HG02610 (cell line): Measurements from ENCODE around the gene ELF2.
"Not testable (repeated sequence)": the region's sequence is repeated elsewhere in the genome, so short reads cannot be mapped to it uniquely, and the experiment has no call there.

Experiments
- ATAC-seq: cut with Tn5 transposase; IDR thresholded peaks from one replicate; pipeline ENCODE4 v1.9.1; 2021; ENCODE audit warnings: mild to moderate bottlenecking, moderate library complexity; ENCODE audit not compliant: unreplicated experiment

Gene ELF2

DNA sequence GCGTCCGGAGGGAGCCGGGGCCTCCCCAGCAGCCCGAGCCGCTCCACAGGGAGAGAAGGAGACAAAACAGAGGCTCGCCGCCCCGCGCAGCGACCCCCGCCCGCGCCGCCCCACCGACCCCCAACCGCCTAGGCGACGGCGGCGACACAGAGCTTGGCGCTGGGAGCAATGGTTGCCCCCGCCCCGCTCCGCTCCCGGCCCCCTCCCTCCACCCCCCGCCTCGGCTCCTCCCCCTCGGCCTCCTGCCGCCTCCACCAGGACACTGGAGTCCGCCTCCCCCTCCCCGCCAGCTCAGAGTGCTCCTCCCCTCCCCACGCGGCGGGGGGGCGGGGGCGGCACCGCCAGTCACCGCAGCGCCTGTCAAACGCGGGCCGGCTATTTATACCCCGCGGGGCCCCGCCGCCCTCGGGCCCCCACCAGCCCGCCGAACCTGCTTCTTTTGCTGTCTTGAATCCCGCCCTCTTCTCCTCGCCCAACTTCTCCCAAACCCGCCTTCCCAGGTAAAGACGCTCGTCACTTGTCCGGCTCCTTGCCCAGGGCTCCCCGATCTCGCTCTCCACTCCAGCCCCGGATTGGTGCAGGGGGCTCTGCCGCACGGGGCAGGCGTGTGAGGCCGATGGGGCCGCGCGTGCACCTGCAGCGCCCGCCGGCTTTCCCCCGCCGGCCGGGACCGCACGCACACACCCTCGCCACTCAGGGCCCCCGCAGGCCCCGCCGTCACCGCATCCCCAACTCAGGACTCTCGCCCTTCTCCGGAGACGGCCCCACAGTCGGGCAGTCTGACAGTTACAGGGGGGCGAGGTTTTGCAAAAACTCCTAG is at the start of gene ELF2:
TSS of gene ELF2 (minus strand) at position 170 of the 820 bp plus-strand sequence. CDS start 39,517 bp downstream, outside the sequence.
- ATAC-seq = peak; percentile 37

DNA sequence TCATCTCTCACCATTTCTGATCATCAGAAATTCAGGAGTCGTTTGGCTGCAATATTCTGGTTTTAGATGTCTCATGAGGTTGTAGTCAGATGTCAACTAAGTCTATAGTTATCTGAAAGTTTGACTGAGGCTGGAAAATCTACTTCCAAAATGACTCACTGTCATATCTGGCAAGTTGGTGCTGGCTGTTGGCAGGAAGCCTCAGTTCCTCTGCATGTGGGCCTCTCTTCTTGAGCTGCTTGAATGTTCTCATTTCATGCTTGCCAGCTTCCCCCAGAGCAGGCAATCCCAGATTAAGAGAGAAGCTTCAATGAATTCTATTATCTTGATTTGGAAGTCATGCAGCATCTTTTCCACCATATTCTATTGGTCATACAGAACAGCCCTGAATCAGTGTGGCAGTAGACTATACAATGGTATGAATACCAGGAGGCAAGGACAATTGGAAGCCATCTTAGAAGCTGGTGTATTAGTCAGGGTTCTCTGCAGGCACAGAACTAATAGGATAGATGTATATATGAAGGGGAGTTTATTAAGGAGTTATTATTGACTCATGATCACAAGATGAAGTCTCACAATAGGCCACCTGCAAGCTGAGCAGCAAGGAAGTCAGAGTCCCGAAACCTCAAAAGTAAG is 46.8 kb upstream of the ELF2 start:
- peak; percentile 63 for ATAC-seq

DNA sequence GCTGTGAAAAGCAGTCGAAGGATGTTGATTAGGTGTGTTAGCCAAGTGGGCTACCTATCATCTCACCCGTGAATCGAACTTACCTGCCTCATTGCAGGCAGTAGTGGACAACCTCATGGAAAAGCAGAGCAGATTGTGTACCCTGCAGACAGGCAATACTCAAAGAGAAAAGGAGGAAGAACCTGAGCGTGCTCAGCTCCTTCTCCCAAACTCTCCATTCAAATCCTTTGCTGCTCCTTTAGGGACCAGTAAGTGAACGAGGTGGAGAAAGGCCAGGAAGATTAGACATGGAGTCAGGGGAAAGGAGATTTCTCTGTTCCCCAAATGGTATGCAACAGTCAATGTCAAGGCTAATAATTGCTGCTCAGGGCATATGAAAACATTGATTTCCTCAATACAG is 45.2 kb upstream of the ELF2 start:
- ATAC-seq = no peak

DNA sequence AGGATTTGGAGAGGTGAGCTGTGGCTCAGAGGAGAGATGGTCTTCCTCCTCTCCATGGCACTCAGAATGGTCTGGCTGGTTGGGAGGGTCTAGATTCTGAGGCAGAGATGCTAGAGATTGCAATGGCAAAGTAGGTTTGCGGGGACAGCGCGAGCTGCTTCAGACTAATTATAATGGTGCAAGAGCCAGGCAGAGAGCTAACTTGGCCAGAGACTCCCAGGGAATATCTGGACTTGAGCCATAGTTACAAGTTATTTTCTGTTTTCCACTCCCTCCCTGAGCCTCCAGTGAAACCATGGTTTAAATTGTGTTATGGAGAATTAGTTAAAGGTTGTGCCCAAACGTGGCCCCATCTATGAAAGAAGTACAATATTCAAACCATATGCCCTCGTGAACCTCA is 44.7 kb upstream of the ELF2 start:
- no peak for ATAC-seq

DNA sequence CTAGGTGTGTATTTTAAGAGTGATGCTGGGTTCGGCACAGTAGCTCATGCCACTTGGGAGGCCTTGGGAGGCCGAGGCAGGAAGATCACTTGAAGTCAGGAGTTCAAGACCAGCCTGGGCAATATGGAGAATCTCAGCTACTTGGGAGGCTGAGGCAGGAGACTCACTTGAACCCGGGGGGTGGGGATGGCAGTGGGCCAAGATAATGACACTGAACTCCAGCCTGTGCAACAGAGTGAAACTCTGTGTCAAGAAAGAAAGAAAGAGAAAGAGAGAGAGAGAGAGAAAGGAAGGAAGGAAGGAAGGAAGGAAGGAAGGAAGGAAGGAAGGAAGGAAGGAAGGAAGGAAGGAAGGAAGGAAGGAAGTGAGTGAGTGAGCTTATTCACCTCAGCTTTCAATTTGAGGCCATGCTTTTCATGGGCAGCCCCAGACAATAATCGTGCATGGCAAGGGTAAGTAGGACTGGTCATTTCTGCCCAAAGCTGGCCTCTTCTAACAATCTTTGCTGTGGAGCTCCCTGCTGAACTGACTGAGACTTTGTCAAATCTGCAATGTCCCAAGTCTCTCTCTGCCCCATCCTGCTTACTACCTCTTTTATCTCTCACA is 42.5 kb upstream of the ELF2 start:
- no peak for ATAC-seq

DNA sequence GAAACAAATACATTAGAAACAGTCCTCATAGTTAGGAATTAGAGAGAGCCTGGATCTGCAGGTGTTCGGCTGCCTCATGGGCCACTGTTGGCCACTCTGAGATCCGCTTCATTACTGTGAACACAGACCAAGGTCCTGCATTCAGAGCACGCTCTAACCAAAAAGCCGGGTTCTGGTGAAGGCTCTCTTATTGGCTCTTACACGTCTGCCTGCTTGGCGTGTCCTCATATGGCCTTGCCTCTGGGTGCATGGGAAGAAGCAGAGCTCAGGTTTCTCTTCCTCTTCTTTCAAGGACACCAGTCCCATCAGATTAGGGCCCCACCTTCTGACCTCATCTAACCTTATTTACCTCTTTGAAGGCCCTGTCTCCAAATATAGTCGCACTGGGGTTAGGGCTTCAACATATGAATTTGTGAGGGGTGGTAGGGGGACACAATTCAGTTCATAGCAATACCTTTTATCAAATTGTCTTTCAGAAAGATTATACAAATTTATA is 37.1 kb upstream of the ELF2 start:
- peak; percentile 100 for ATAC-seq

DNA sequence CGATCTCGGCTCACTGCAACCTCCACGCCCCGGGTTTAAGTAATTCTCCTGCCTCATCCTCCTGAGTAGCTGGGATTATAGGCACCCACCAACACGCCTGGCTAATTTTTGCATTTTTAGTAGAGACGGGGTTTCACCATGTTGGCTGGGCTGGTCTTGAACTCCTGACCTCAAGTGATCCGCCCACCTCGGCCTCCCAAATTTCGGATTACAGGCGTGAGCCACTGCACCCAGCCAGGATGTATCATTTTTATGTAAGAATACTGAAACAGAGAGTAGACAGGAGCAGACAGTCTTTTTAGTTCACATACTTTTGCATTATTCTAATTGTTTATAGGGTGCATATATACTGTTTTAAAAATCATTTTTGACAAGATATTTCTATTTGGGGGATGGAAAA is 36.6 kb upstream of the ELF2 start:
- ATAC-seq = not testable (repeated sequence)

DNA sequence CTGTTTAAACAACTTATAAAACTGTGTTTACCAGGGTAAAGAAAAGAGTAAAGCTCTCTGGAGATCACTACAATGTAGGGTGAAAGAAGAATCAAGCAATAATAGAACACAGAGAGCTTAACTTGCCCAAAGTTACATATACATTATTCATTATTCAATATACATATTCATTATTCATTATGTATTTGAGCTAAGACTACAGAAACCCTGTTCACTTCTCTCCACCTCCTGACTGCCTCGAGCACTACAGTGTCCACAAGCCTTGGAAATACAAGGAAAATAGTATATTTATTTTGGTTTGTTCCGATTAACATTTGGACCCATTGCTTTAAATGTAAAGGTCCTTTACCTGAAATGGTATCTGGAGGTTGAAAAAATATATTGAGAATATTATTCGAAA is 35.9 kb upstream of the ELF2 start:
- ATAC-seq = no peak

DNA sequence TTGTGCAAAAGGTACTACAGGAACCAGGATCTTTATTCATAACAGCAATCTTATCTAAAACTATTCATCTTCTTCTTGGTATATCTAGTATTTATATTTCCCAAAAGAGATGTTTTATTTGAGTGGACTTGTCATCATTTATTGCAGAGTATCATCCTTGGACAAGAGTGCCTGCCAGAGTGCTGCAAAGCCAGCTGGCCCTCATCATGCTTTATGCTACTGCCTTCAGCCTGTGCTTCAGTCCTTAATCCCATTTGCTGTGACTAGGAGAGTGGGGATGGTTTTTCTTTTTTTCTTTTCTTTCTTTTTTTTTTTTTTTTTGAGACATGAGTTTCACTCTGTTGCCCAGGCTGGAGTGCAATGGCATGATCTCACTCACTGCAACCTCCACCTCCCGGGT is 33.5 kb upstream of the ELF2 start:
- ATAC-seq = no peak

DNA sequence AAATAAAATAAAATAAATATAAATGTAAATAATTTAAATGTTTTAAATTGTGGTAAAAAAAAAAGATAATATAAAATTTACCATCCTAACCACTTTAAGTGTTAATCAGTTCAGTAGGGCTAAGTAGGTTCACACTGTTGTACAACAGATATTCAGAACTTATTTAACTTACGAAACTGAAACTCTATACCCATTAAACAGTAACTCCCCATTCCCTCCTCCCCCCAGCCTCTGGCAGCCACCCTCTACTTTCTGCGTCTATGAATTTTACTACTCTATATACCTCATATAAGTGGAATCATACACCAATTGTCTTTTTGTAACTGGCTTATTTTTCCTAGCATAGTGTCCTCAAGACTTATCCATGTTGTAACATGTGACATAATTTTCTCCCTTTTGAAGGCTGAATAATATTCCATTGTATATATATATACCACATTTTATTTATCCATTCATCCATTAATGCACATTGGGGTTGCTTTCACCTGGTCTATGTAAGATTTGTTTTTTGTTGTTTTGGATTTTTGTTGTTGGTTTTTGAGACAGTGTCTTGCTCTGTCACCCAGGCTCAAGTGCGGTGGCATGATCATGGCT is 32.5 kb upstream of the ELF2 start:
- ATAC-seq = no peak

DNA sequence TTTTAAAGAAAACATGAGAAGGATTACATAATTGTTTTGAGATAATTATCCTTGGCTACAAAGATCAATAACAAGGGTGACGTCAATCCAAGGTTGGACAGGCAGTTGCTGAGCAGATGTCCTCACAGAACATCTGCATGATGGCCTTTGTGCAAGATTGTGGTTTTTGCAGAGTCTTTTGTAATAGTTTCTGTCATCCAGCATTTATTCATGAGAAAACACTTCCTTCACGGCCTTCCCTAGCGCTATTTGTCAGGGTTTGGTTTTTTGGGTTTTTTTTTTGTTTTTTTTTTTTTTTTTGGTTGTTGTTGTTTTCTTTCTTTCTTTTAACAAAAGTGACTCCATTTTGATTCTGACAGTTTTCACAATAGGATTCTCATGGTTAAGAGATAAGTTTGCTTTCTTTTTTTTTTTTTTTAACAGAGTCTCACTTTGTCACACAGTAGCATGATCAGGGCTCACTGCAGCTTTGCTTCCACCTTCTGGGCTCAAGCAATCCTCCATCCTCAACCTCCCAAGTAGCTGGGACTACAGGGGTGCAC is 31.5 kb upstream of the ELF2 start:
- no peak for ATAC-seq

DNA sequence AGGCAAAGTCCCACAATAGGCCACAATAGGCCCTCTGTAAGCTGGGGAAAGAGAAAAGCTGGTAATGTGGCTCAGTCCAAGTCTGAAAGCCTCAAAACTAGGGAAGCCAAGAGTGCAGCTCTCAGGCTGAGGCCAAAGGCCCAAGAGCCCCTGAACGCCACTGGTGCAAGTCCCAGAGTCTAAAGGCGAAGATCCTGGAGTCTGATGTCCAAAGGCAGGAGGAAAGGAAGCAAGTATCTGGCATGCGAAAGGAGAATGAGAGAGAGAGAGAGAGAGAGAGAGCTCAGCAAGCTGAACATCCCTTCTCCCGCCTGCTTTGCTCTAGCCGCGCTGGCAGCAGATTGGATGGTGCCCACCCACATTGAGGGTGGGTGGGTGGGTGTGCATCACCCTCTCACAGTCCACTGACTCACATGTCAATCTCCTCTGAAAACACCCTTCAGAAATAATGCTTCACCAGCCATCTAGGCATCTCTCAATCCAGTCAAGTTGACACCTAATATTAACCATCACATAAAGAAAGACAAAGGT is 30.9 kb upstream of the ELF2 start:
- no peak for ATAC-seq

DNA sequence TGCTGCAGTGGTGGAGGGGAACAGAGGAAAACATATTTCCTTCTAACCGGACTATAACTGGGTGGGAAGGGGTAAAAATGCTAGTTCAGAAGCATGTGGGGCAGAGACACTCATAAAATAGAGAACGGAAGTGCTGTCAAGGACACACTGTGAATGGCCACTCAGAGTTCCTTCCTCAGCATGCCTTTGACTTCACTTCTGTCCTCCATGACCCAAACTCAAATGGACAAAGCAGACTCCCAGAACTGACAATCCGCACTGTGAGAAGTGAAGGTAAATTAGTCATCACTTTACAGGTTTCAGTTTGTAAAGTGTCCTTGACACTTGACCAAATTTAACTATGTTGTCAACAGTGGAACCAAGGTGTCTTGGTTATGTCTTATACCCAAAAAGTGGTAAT is 30.2 kb upstream of the ELF2 start:
- ATAC-seq = no peak

DNA sequence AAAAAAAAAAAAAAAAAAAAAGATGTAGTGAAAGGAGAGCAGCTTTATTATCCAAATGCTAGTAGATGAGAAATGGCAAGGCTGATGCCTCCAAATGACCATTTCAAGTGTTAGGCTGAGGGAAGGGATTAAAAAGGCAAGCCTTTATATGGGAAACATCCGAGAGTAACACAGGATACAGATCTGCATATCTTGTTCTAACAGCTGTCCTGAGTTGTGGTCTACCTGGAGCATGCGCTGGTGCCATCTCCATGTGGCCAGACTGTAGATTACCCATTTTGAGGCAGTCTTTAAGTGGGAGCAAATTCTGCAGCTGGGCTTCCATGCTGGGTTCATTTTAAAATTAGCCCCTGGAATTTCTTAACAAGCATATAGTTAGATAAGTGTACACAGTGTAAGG is 26.0 kb upstream of the ELF2 start:
- no peak for ATAC-seq

DNA sequence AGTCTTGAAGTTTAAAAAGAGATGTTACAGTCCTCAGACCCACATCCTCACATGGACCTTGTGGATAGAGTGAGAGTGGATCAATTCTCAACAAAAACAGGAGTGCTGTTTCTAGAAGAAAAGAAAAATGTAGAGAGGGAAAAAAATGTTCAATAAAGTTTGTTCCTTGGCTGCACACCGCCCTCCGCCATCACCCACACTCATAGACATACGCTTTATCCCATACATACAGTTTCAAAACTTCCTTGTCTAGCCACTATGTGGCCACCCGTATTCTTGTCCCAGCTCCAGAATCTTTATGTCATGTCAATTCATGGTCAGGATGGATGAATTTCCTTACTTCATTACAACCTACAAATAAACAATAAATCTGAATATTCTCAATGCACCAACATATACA is 23.5 kb upstream of the ELF2 start:
- ATAC-seq = no peak

DNA sequence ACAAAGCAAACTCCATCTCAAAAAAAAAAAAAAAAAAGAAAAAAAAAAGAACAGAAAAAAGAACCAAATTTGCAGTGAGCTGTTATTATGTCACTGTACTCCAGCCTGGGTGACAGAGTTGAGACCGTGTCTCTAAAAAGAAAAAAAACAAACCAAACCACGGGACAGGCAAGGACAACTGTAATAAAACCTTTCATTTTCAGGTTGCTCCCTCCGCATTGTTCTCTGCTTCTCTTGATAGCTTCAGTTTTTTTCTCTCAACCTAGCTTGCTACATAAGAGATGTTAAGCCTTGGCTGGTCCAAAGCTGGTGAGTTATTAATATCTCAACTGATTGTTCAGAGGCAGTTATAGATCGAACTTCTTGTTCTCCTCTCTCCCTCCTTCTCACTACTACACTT is 23.1 kb upstream of the ELF2 start:
- no peak for ATAC-seq

DNA sequence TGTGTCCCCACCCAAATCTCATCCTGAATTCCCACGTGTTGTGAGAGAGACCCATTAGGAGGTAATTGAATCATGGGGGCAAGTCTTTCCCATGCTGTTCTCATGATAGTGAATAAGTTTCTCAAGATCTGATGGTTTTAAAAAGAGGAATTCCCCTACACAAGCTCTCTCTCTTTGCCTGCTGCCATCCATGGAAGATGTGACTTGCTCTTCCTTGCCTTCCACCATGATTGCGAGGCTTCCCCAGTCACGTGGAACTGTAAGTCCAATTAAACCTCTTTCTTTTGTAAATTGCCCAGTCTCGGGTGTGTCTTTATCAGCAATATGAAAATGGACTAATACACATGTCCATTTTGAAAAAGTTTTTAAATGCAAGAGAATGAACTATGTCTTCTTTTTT is 20.2 kb upstream of the ELF2 start:
- not testable (repeated sequence) for ATAC-seq

DNA sequence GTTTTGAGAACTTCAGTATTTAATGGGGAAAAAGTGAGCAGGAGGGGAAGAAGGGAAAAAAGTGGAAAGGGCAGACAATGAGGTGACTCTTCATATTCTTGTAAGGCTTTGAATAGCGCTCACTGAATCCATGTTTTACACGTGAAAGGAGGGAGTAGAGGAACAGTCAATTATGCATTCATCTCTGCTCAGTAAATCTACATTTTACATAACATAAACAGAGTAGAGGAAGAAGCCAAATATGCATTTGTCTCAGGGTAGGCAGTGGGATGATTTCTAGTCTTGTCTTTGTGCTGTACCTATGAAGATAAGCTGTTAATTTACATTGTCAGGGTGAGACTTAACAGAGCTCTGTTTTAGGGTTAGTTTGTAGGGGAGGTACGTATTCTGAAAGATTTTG is 19.4 kb upstream of the ELF2 start:
- ATAC-seq = no peak

DNA sequence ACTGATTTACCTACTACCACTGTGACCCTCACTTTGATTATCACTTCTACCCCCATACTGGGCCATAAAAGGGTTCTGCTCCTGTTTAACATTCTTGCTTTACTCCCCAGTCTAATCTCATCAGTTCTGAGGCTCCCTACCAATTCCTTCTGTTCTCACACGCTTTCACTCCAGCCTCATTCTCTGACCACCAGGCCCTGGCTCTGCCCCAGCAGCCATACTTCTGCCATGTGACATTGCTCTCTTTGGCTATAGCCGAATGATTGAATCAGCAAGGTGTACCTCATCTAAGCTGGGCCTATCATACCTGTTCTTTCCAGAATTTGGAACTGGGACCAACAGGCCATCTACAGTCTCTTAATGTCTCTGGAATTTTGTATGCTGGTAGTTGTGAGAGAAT is 14.4 kb upstream of the ELF2 start:
- no peak for ATAC-seq

DNA sequence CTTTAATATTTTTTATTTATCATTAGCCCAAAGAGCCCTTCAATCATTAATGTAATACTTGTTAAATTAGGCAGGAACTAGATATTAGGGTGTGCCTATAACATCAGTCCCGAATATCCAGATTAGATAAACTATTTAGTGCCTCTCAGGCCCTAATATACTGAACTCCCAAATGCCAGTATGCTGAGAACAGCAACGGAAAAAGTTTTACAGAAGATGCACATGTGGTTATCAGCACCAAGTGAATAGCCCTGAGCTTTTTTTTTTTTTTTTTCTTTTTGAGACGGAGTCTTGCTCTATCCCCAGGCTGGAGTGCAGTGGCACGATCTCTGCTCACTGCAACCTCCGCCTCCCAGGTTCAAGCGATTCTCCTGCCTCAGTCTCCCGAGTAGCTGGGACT is 13.0 kb upstream of the ELF2 start:
- ATAC-seq = no peak

DNA sequence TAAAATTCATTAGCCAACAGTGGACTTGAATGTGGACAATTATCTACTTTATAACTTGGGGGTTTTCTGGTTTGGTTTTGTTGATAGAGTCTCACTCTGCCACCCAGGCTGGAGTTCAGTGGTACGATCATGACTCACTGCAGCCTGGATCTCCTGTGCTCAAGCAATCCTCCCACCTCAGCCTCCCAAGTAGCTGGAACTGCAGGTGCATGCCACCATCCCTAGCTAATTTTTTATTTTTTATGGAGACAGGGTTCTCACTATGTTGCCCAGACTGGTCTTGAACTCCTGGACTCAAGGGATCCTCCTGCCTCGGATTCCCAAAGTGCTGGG is 12.4 kb upstream of the ELF2 start:
- no peak for ATAC-seq
